CD4-positive, alpha-beta T cell treated with Interleukin-10 for 1 hour (primary cell): Measurements from ENCODE around the gene ITPA.

Source experiments
- DNase-seq: peaks from one replicate; pipeline ENCODE4 v3.0.0-alpha.2; 2020

Gene ITPA

GRCh38 chr20:3246682-3247081, 37.4 kb downstream of the ITPA start:
- no peak for DNase-seq

- no peak for DNase-seq
These were observed 38.3 kb downstream of the ITPA start for GRCh38 chr20:3247638-3248037.

- DNase-seq, result peak; percentile 9
These were observed 39.1 kb downstream of the ITPA start for GRCh38 chr20:3248167-3248992.

GRCh38 chr20:3248993-3249347, 39.7 kb downstream of the ITPA start:
- DNase-seq, result no peak

- DNase-seq, result no peak
These were observed 40.8 kb downstream of the ITPA start for GRCh38 chr20:3250091-3250504.

GRCh38 chr20:3251806-3252205, 42.5 kb downstream of the ITPA start:
- no peak for DNase-seq

GRCh38 chr20:3255728-3256127, 46.4 kb downstream of the ITPA start:
- DNase-seq, result no peak

GRCh38 chr20:3258429-3258828, 49.1 kb downstream of the ITPA start:
- DNase-seq, result no peak

GRCh38 chr20:3262566-3262965, 53.3 kb downstream of the ITPA start:
- DNase-seq, result no peak

- no peak for DNase-seq
These were observed 60.8 kb downstream of the ITPA start for GRCh38 chr20:3270051-3270450.

GRCh38 chr20:3273371-3273770, 64.1 kb downstream of the ITPA start:
- DNase-seq, result no peak
